ENCODE data around the gene PANK3.

GRCh38 chr5:168606562-168606961, 27.4 kb upstream of the PANK3 start:
- TF ChIP-seq CTCF (IDR thresholded peaks at IDR 0.05; ENCODE audit: low read depth, low read length) (no peak), EZH2phosphoT487 (IDR thresholded peaks at IDR 0.05; ENCODE audit: low read depth) (no peak)

Data from OCI-LY3 (cell line).